GM18511 (cell line): ENCODE data around the gene PDE9A.

Experiments used
- ATAC-seq: cut with Tn5 transposase; IDR thresholded peaks from one replicate; pipeline ENCODE4 v1.9.1; 2021; ENCODE audit warnings: mild to moderate bottlenecking, moderate library complexity; ENCODE audit not compliant: unreplicated experiment

PDE9A gene

DNA sequence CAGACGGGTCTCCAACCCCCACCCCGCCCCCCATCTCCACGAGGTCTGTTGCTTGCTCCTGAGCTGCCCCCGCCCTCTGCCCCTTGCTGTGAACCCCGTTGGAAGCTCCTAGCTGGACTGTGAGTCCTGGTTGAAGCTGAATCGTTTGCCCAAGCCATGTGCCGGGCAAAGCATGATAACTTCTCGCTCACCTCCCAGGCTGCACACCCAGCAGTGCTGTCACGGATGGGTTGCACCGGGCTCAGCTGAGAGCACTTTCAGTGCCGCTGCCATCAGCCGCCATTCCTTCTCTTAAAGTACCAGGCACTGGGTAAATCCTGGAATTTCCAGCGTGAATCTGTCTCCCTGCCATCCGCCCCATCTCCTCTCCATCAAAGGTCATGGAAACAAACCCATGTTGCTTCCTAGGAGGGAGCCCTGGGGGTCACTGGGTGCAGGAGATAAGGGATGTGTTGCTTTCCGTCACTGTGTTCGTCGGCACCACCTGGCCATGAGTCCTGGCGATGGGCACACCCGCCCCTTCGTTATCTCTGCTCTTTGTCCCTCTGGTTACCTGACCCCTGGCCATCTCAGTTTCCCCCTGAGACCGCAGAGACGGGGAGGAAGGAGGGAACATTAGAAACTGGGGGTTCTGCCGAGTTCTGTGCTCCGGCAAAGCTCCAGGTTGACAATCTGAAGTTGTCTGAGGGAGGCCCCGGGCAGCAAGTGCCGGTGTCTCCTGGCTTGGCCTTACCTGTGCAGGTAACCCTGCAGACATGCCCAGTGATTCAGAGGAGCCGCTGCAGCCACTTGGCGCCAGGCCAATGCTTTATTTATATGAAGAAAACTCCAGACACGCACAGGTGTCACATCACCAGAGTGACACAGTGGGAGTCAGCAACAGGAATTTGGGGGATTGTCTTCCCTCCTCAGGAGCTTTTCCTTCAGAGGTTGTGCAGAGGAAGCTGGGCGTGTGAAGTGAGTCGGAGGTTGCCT lies 2.7 kb downstream of the PDE9A start:
- ATAC-seq: no peak

DNA sequence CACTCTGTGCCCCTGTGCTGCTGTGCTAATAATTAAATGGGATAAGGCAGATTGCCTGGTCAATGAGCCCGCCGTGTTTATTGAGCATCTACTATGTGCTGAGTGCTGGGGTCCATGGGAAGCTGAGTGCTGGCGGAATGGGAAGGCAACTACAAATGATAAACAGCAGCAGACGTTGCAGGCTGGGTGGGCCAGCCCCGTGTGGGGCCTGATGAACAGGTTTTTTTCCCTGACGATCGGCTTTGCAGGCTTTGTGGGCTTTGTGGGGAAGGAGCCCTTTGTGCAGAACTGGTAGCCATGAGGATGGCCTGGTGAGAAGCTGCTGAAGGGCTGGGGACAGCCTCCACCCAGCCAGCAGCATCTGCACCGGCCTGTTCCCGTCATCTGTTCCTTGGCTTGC lies 3.5 kb downstream of the PDE9A start:
- ATAC-seq: no peak

GRCh38 chr21:42657676-42658319 lies 4.4 kb downstream of the PDE9A start:
- ATAC-seq: no peak

GRCh38 chr21:42658320-42659105 lies 5.1 kb downstream of the PDE9A start:
- no peak for ATAC-seq

DNA sequence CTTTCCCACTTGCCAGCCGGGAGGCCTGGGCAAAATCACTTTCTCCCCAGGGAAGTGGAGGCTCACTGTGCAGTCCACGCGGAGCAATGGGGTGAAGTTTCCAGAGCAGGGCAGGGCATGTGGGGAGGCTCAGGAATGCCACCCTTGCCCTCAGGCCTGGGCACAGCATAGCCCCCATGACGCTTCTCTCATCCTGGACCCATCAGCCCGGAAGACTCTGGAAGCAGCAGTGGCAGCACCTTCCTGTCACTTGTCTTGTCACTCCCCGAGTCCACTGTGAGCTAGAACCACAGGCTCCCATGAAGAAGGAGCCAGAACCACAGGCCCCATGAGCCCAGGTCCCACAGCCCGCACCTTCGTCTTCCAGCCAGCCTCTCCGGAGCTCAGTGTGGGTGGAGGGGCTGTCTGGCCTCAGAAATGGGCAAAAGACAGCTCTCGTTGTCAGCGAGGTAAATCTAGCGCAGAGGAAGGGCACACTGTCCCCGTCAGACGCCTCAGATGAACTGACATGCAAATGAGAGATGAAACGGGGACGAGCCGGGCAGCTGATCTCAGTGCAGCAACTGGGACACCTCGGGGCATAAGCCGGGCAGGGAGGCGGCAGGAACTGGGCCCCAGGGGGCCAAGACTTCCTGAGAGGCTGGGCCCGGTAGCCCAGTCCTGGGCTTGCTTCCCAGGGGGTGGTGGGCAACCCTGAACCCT lies 6.1 kb downstream of the PDE9A start:
- ATAC-seq: no peak

DNA sequence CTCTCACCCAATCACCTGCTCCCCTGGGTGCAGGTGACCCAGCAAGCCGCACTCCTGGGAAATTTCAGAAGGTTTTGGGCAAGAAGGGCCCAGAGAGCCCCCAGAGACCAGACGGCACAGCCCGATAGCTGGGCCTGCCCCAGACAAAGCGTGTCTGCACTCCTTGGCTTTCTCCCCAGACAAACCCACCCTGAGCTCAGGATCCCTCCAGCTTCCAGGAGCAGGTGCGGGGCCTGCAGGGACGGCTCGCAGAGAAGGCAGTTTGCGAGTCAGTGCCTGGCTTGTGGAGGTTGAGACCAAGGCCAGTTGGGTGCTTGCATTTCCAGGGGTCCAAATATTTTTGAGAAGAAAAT lies 6.7 kb downstream of the PDE9A start:
- no peak for ATAC-seq

DNA sequence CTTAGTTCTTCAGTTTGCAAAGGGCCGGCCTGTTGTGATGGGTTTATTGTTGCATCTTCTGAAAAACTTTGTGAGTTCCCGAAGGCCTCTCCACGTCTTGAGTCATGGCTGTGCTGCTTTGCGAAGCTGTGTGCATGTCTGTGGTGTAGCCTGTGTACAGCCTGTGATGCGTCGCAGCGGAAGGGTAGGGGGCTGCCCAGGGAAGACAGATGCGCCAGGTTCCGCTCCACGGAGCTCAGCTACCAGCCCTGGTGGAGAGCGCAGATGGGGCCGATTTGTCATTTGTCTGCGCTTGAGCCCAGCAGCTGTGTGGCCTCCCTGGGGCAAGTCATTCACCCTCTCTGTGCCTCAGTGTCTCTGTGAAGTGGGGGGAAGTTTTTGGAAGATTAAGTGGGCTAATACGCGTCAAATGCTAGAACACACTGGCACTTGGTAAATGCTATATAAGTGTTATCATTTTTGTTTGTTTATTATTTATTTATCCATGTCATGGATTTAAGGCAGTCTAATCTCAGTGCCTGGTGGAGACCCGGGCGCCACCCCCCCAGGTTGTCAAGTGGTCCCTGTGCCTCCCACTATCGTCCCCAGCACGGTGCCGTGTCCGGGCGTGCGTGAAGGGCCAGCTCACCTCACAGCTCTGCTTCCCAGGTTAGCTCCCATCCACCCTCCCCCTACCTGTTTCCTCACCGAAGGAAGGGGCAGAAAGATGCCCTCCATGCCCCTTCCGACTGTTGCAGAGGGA lies 8.4 kb downstream of the PDE9A start:
- no peak for ATAC-seq

DNA sequence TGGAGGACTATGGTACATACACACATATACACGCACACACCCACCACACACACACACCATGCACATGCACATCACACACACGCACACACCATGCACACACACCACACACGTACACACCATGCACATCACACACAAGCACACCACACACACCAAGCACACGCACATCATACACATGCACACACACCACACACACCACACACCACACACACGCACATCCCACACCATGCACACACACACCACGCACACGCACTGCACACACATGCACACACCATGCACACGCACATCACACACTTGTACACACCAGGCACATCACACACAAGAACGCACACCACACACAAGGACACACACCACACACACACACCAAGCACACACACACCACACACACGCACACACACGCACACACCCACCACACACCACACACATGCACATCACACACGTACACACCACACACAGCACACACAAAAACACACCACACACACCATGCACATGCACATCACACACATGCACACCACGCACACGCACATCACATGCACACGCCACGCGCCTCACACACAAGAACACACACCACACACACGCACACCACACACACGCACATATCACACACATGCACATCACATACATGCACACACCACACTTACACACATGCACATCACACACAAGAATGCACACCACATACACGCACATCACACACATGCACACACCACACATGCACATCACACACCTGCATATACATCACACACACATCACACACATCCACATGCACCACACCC lies 9.2 kb downstream of the PDE9A start:
- ATAC-seq: no peak

GRCh38 chr21:42663200-42663750 lies 9.9 kb downstream of the PDE9A start:
- ATAC-seq: no peak

GRCh38 chr21:42663860-42664535 lies 10.6 kb downstream of the PDE9A start:
- no peak for ATAC-seq

GRCh38 chr21:42664614-42665013 lies 11.2 kb downstream of the PDE9A start:
- ATAC-seq: no peak

- ATAC-seq: no peak
Observed at GRCh38 chr21:42665026-42665425, 11.6 kb downstream of the PDE9A start.

GRCh38 chr21:42665484-42665883 lies 12.1 kb downstream of the PDE9A start:
- ATAC-seq: no peak

GRCh38 chr21:42666023-42666747 lies 12.8 kb downstream of the PDE9A start:
- no peak for ATAC-seq

DNA sequence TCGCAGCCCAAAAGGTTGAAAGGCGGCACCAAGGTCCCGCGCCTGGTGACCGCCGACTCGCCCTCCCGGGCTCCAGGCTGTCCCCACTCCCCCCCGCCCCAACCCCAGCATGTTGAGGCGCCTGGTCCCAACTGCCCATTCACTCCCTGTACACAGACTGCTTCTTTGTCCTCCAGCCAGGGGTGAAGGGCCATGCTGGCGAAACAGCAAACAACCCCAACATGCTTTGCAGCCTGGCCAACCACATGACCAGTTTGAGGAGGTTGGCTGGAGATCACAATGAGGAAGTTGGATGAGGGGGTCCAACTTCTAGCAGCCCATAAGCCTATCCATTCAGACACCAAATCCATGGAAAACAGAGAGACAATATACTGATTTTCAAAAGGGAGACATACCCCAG lies 13.5 kb downstream of the PDE9A start:
- no peak for ATAC-seq

DNA sequence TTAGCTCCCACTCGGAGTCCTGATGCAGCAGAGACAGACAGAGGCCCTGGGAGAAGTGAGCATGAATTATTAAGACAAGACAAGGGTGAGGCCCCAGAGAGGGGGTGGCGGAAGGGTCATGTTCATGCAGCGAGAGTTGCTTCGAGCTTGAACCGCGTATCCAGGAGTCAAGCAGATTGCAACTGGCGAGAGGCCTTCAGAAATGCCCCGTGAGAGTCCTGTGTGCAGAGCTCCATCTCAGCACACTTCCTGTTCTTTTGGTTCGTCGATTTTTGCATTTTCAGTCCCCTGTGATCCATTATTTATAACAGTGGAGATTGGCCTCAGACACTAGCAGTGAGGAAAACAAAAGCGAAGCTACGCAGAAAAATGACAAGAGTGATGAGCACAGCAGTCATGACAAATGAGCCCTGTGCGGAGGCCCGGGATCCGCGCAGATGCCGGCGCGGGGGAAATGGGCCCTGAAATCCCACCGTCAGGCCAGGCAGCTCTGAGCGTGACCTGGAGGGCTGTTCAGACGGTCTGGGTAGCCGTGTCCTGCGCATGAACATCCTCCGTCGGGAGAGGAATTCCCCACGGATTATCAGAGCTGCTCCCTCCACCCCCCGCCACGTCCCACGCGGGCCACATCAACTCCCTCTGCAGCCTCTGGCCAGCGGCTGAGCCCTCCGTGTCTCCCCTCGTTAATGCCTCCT lies 15.0 kb downstream of the PDE9A start:
- ATAC-seq: no peak

DNA sequence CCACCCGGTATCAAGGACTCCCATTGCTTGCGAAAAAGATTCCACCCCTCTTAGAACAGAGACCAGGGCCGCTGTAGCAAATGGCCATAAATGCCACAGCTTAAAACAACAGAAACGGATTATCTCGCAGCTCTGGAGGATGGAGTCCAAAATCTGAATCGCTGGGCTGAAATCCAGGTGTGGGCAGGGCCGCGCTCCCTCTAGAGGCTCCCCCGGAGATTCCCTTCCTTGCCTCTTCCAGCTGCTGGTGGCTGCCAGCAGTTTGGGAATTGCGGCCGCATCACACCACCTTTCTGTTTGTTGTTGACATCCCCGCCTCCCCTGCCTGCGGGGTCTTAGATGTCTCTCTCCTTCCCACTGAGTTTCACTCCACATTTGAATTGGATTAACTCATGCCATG lies 15.6 kb downstream of the PDE9A start:
- ATAC-seq: no peak
